ES-I3 (cell line): ENCODE data around the gene OR2T11.

Experiments used
- H3K36me3 ChIP-seq: 2 replicates; pipeline ENCODE4 v1.6.1; 2013; ENCODE audit warnings: mild to moderate bottlenecking, low read length, control low read depth, moderate library complexity; ENCODE audit not compliant: insufficient read depth
- H3K4me1 ChIP-seq: 2 replicates; pipeline ENCODE4 v1.6.1; 2013; ENCODE audit warnings: mild to moderate bottlenecking, control low read depth, low read length; ENCODE audit not compliant: insufficient read depth
- H3K9ac ChIP-seq: 2 replicates; pipeline ENCODE4 v1.6.1; 2013; ENCODE audit warnings: low read depth, mild to moderate bottlenecking, low read length, moderate library complexity
- H3K9me3 ChIP-seq: 2 replicates; pipeline ENCODE4 v1.6.1; 2013; ENCODE audit warnings: mild to moderate bottlenecking, low read length, moderate library complexity; ENCODE audit not compliant: control insufficient read depth, insufficient read depth

OR2T11 gene

GRCh38 chr1:248630551-248630950 lies 4.3 kb downstream of the OR2T11 start:
- H3K9me3 ChIP-seq: no peaks in the 10 kb centered on the region
- no peaks in the 10 kb centered on the region for H3K36me3 ChIP-seq
- no peaks in the 10 kb centered on the region for H3K4me1 ChIP-seq
- no peak overlapping the region for H3K9ac ChIP-seq

GRCh38 chr1:248627971-248628844 lies 6.7 kb downstream of the OR2T11 start:
- Histone ChIP-seq H3K9ac (no peak overlapping the region), H3K4me1 (no peaks in the 10 kb centered on the region), H3K36me3 (no peaks in the 10 kb centered on the region), H3K9me3 (no peaks in the 10 kb centered on the region)

- H3K36me3 ChIP-seq: no peaks in the 10 kb centered on the region
- no peaks in the 10 kb centered on the region for H3K4me1 ChIP-seq
- H3K9ac ChIP-seq: no peak overlapping the region
- no peaks in the 10 kb centered on the region for H3K9me3 ChIP-seq
Measured at GRCh38 chr1:248625971-248626370, 8.9 kb downstream of the OR2T11 start.

GRCh38 chr1:248625166-248625565 lies 9.7 kb downstream of the OR2T11 start:
- no peak overlapping the region for H3K9ac ChIP-seq
- no peaks in the 10 kb centered on the region for H3K36me3 ChIP-seq
- no peaks in the 10 kb centered on the region for H3K4me1 ChIP-seq
- H3K9me3 ChIP-seq: no peaks in the 10 kb centered on the region

- no peaks in the 10 kb centered on the region for H3K36me3 ChIP-seq
- no peaks in the 10 kb centered on the region for H3K9me3 ChIP-seq
- H3K4me1 ChIP-seq: no peaks in the 10 kb centered on the region
- no peak overlapping the region for H3K9ac ChIP-seq
Measured at GRCh38 chr1:248622570-248623001, 12.3 kb downstream of the OR2T11 start.

- H3K9me3 ChIP-seq: no peaks in the 10 kb centered on the region
- no peaks in the 10 kb centered on the region for H3K36me3 ChIP-seq
- no peak overlapping the region for H3K9ac ChIP-seq
- no peaks in the 10 kb centered on the region for H3K4me1 ChIP-seq
Measured at GRCh38 chr1:248621770-248622169, 13.1 kb downstream of the OR2T11 start.

GRCh38 chr1:248618878-248619277 lies 16.0 kb downstream of the OR2T11 start:
- H3K9me3 ChIP-seq: no peaks in the 10 kb centered on the region; the same call in 1 of the 2 replicates
- no peaks in the 10 kb centered on the region for H3K4me1 ChIP-seq
- no peak overlapping the region for H3K9ac ChIP-seq
- no peaks in the 10 kb centered on the region for H3K36me3 ChIP-seq

GRCh38 chr1:248618119-248618518 lies 16.8 kb downstream of the OR2T11 start:
- H3K36me3 ChIP-seq: no peaks in the 10 kb centered on the region
- H3K9me3 ChIP-seq: no peaks in the 10 kb centered on the region; the same call in 1 of the 2 replicates
- no peaks in the 10 kb centered on the region for H3K4me1 ChIP-seq
- no peak overlapping the region for H3K9ac ChIP-seq

GRCh38 chr1:248613742-248614141 lies 21.1 kb downstream of the OR2T11 start:
- no peaks in the 10 kb centered on the region; the same call in 1 of the 2 replicates for H3K9me3 ChIP-seq

GRCh38 chr1:248611883-248612414 lies 22.9 kb downstream of the OR2T11 start:
- H3K4me1 ChIP-seq: no peaks in the 10 kb centered on the region
- H3K36me3 ChIP-seq: no peaks in the 10 kb centered on the region
- no peaks in the 10 kb centered on the region; the same call in 1 of the 2 replicates for H3K9me3 ChIP-seq
- no peak overlapping the region for H3K9ac ChIP-seq

More at GRCh38 chr1:248613742-248614141, 21.1 kb downstream of the OR2T11 start:
- Histone ChIP-seq H3K36me3 (no peaks in the 10 kb centered on the region), H3K4me1 (no peaks in the 10 kb centered on the region), H3K9ac (no peak overlapping the region)

GRCh38 chr1:248610301-248610700 lies 24.6 kb downstream of the OR2T11 start:
- no peak overlapping the region for H3K9ac ChIP-seq
- no peaks in the 10 kb centered on the region for H3K9me3 ChIP-seq
- no peaks in the 10 kb centered on the region for H3K36me3 ChIP-seq
- H3K4me1 ChIP-seq: no peaks in the 10 kb centered on the region

GRCh38 chr1:248599396-248599795 lies 35.5 kb downstream of the OR2T11 start:
- Histone ChIP-seq H3K9ac (no peak overlapping the region), H3K36me3 (no peaks in the 10 kb centered on the region), H3K9me3 (no peaks in the 10 kb centered on the region), H3K4me1 (no peaks in the 10 kb centered on the region)

- Histone ChIP-seq H3K36me3 (no peaks in the 10 kb centered on the region), H3K9ac (no peak within 1 kb of the TSS), H3K9me3 (no peaks in the 10 kb centered on the region), H3K4me1 (no peaks in the 10 kb centered on the region)
Measured at GRCh38 chr1:248597589-248597988, 37.3 kb downstream of the OR2T11 start, which contains the start of gene OR2T10. Gene OR2T10 (minus strand): TSS chr1:248597700. CDS start chr1:248593768, 3,932 bp downstream.

GRCh38 chr1:248596615-248597014 lies 38.3 kb downstream of the OR2T11 start:
- H3K9ac ChIP-seq: no peak overlapping the region
- no peaks in the 10 kb centered on the region for H3K9me3 ChIP-seq
- H3K36me3 ChIP-seq: no peaks in the 10 kb centered on the region
- H3K4me1 ChIP-seq: no peaks in the 10 kb centered on the region

GRCh38 chr1:248593226-248593625 lies 41.7 kb downstream of the OR2T11 start:
- Histone ChIP-seq H3K4me1 (no peaks in the 10 kb centered on the region), H3K9me3 (no peaks in the 10 kb centered on the region), H3K9ac (no peak overlapping the region), H3K36me3 (no peaks in the 10 kb centered on the region)
